Stimulated activated CD4-positive, alpha-beta T cell treated with anti-CD3 and anti-CD28 coated beads, Interleukin-15, amount 100 ng/mL, for 48 hours (primary cell): ENCODE measurements around the gene C2orf92.
"Not testable (repeated sequence)": the region's sequence is repeated elsewhere in the genome, so short reads cannot be mapped to it uniquely, and the experiment has no call there.

Experiments
- DNase-seq, 2 donors: peaks; one replicate each; pipeline ENCODE4 v3.0.0-alpha.2; 2020; ENCODE audit warnings: low read depth in 2 of 2

The C2orf92 gene

DNA sequence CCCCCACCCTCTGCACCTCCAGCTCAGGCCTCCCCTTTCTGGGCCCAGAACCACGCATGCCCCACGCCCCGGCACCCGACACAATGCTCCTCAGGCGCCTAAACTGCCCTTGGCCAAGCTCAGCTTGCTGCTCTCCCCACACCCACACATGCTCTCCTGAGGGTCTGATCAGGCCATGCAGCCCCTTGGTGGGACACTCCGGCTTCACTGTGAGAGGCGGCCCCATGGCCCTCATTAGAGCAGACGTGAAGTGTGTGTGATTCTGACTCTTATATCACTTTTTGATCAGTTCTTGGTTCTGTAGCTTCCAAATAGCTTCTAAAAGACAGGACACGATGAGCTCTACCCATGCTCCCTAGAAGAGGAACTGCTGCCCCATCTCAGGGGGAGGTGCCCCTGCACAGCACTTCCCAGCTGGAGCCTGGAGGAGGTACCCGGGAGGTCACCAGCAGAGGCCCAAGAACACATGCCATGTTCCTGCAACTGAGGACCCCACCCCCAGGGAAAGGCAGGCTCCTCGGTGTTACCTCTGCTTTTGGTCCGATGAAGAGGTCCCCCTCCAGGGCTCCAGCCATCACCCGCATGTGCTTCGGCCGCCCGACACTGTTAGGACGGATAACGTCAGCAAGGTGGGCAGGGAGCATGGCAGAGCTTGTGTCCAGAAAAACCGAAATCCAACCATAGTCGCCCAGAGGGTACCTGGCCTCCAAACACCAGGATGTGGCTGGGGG is 9.3 kb upstream of the C2orf92 start:
- no peak for DNase-seq

DNA sequence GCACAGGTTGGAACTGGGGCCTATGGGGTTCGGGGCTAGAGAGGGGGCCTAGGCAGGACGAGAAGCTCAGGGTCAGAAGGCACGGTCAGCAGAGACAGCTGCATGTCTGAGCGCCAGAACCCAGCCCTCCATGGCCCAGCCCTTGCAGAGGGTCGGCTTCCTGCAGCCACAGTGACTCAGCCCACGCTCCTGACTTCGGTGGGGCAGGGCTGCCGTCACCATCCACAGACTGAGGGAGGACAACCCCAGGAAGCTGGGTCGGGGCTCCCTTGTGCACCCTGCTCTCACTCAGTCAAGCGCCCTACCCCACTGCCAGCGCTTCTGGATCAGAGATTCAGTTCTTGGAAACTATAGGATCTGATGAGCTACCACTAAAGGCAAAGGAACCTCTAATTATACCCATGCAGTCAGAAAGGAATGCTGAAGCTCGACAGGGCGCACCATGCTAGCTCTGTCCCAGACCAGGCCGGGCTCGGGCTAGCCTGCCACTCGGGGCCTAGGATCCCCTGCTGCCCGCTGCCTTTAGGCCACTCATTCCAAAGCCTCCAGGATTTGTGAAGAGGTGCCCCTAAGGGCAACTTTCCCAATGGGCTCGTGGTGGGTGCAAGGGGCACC is 8.6 kb upstream of the C2orf92 start:
- no peak for DNase-seq

- no peak for DNase-seq
Measured at GRCh38 chr2:97661927-97662326, 7.6 kb upstream of the C2orf92 start.

DNA sequence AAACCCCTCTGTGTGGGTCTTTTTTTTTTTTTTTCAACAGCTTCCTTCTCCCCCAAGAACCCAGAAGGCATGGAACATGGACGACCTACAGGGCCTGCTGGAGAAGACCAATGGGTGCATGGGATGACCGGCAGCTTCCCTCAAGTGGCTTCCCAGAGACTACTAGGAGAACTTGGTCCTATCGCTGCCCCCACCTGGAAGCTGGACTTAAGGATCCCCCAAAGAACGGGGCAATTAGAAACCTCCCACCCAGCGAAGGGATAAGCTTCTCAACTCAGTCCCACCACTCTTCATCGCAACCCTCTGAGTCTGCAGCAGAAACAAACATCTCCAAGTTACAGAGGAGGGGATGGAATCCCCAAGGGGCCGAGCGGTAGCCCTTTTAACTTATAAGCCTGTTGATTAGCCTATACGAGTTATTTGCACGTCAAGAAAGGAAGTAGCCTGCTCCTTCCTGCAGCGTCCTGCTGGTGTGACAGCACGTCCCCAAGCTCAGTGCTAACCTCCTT is 7.1 kb upstream of the C2orf92 start:
- no peak for DNase-seq

DNA sequence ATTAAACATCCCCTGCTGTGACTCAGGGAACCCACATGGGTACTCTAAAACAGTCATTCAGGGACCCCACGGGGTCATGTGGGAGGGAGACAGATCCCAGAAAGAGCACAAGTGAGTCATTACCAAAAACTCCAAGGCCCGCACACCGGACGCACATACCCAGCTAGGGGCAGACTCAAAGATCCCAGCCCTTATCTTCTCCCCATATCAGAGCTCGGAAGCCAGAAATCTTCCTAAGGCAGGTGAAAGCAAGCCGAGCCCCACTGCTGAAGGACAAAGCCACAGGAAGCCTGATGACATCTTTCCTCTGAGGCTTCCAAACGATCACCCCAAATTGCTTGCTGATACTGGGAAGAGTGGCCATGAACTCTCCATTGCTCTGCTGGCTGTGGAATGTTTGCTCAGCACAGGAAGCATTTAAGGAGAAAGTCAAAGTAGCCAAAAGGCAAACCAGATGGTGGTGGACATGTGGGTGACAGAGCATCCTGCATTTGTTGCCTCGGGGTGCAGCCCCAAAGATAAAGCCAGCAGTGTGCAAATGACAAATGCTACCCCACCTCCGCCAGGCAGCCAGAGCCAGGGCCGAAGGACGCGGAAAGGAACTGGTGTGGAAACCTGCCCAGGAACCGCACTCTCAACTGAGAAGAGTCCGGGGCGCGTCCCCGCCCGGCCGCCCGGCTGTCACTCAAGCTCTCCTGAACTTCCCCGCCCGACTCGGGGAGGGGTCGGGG is 6.5 kb upstream of the C2orf92 start:
- DNase-seq = peak; percentile 83 to 84

- no peak for DNase-seq
Measured at GRCh38 chr2:97663626-97663961, 5.9 kb upstream of the C2orf92 start.

- peak; percentile 95 to 98 for DNase-seq
Measured at GRCh38 chr2:97663962-97664635, 5.4 kb upstream of the C2orf92 start, which contains the start of gene ACTR1B. Gene ACTR1B, minus strand, starts transcription at chr2:97664044. Its CDS starts 154 bp downstream, at chr2:97663890.

- DNase-seq = no peak
Measured at GRCh38 chr2:97664636-97664970, 4.9 kb upstream of the C2orf92 start.

GRCh38 chr2:97670471-97670870 is 958 bp downstream of the C2orf92 start:
- no peak for DNase-seq

- no peak for DNase-seq
Measured at GRCh38 chr2:97671526-97671925, 2.0 kb downstream of the C2orf92 start.

GRCh38 chr2:97672606-97673140 is 3.2 kb downstream of the C2orf92 start:
- not testable (repeated sequence) for DNase-seq

GRCh38 chr2:97673182-97673914 is 3.8 kb downstream of the C2orf92 start:
- DNase-seq = peak in 1 of 2 donors; percentile 24

GRCh38 chr2:97673915-97674283 is 4.4 kb downstream of the C2orf92 start:
- DNase-seq = peak in 1 of 2 donors; percentile 38

GRCh38 chr2:97675430-97676113 is 6.1 kb downstream of the C2orf92 start:
- DNase-seq = no peak

DNA sequence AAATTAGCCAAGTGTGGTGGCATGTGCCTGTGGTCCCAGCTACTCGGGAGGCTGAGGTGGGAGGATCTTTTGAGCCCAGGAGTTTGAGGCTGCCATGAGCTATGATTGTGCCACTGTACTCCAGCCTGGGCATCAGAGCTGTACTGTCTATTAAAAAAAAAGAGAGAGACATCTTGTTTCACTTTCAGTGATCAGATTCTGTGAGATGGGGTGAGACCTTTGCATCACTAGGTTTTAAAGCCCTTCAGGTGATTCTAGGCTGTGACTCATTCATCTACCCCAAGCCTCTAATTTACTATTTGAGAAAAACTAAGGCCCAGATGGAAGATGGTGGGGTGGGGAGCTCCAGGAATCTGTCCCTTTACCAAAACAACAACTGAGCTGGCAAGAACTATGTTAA is 7.1 kb downstream of the C2orf92 start:
- no peak for DNase-seq

GRCh38 chr2:97677480-97677879 is 8.0 kb downstream of the C2orf92 start:
- no peak for DNase-seq

DNA sequence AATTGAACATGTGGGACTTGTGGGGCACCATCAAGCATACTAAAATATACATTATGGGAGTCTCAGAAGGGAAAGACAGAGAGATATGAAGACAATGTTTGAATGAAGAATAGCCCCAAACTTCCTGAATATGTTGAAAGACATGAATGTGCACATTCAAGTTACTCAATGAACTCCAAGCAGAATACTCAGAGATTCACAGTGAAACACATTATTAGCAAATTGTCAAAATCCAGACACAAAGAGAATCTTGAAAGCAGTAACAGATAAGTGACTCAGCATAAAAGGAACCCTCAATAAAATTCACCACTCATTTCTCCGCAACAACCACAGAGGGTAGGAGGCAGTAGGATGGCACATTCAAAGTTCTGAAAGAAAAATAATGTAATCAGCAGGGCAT is 8.8 kb downstream of the C2orf92 start:
- no peak for DNase-seq

DNA sequence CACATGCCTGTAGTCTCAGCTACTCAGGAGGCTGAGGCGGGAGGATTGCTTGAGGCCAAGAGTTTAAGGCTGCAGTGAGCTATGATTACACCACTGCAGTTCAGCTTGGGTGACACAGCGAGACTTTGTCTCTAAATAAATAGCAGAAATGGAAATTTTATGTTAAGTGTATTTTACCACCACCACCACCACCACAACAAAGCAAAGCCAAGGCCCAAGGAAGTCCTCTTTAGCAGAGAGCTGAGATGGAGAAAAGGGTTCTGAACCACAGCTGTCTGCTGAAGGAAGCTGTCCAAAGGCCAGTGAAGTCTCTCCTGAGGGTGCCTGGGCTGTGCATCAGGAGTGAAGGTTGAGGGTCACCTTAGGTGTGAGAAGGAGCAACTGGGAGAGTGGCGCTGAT is 17.7 kb downstream of the C2orf92 start:
- not testable (repeated sequence) for DNase-seq

DNA sequence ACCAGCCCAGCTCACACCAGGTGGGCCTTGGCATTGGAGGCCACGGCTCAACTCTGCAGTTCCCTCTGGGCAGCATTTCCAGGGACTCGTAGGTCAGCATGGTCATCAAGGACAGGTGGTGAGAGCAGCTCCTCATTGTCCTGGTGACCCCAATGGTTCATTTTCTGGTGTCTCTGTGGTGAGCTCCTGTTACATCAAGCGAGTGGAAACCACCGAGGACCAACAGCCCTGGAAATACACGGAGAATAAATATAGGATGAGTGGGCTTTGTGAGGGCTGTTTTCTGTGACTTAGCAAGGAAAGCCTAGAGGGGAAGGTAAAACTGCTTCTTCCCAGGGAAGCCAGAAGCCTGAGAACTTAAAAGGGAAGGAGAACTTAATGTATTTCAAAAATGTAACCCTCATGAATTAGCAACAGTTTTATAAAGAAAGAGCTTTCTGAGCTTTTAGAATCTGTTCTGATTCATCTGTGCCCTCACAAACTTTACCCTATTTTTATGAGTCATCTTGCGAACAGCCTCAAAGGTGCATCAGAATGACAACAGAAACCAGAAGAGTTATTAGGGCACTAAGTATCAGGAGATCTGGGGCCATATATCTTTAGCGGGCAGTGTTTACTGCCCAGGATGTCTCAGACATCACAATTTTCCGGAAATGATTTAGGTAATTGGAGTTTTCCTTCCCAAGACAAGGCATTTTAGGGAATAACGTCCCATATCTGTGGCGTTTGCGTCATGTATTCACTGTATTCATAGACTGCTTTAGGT is 18.7 kb downstream of the C2orf92 start:
- DNase-seq = no peak

GRCh38 chr2:97691166-97691565 is 21.7 kb downstream of the C2orf92 start:
- DNase-seq = no peak
